ENCODE data around the gene ZC3H13. TPM values are rescaled to one million over a fixed set of nuclear protein-coding genes. Genes with fewer than 3 reads are reported as not detected.

The ZC3H13 gene
- total and polyA plus RNA-seq, 2 of the 4 experiments (the other 2 are of a cell fraction), result 7.7 to 10.8 TPM

DNA sequence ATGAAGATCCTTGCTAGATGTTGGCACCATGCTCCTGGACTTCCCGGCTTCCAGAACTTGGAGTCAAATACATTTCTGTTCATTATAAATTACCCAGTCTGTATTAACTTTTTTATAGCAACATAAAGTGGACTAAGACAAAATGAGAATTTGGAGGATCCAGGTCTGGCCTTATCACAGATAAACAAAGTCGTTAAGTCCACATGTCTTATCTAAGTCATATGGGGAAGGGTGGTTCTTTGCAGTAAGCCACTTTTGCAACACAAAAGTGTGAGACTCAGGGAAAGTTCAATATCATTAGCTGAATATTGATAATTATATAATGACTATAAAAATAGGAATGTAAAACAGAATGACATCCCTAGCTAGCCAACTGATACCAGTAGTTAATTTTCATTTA, 109.4 kb downstream of the ZC3H13 start:
- no CpG with 5 or more reads among the region's 2 CpGs for WGBS, 2 experiments (ENCODE audit: extremely low coverage in 2 of 2, insufficient read length in 1 of 2)
- DNase-seq (no peak), ATAC-seq (ENCODE audit: low read depth) (no peak)
- Histone ChIP-seq H2BK5ac (ENCODE audit: low read depth, low read length, poor library complexity, severe bottlenecking) (no peak overlapping the region), H3K14ac (replicated peaks; ENCODE audit: low read depth, low read length) (no peak overlapping the region), H2AFZ (replicated peaks; ENCODE audit: low read length, poor library complexity) (no peak overlapping the region), H3K27ac (ENCODE audit: insufficient read depth, low read length) (no peak overlapping the region), H2AK9ac (replicated peaks; ENCODE audit: low read depth, low read length, poor library complexity) (no peak overlapping the region), H3K4me1 (ENCODE audit: control insufficient read depth, insufficient read depth, low read length) (no peaks in the 10 kb centered on the region), H2AK5ac (ENCODE audit: low read depth, low read length) (no peak overlapping the region), H4K20me1 (ENCODE audit: insufficient read depth, low read length) (no peaks in the 10 kb centered on the region), H2BK20ac (ENCODE audit: low read depth, low read length) (no peak overlapping the region), H3K9me1 (ENCODE audit: insufficient read depth, low read length) (no peaks in the 10 kb centered on the region), H3K79me1 (ENCODE audit: low read depth in 1 of 2, low read length in 2 of 2) (no peaks in the 10 kb centered on the region), H2BK15ac (ENCODE audit: low read depth, low read length) (no peak overlapping the region), H3K23ac (ENCODE audit: low read depth, low read length) (no peak overlapping the region), H3K27me3 (ENCODE audit: control insufficient read depth, insufficient read depth, low read length) (peaks cover 17% of the 10 kb centered on the region), H3K9ac (ENCODE audit: low read depth, low read length) (no peak overlapping the region), H2BK120ac (ENCODE audit: low read depth, low read length) (no peak overlapping the region), H3K18ac (ENCODE audit: low read depth, low read length) (no peak overlapping the region), H4K5ac (ENCODE audit: low read depth, low read length) (no peak overlapping the region), H3K4me3 (ENCODE audit: insufficient read depth, low read depth, low read length) (no peak overlapping the region), H4K8ac (ENCODE audit: low read depth in 2 of 2, low read length in 2 of 2) (no peak overlapping the region), H3K56ac (ENCODE audit: extremely low read depth, insufficient read depth, low read length) (no peak overlapping the region), H3K4ac (ENCODE audit: low read depth, low read length) (no peak overlapping the region), H3K36me3 (ENCODE audit: control insufficient read depth, insufficient read depth, low read length) (no peaks in the 10 kb centered on the region), H3K4me2 (ENCODE audit: low read depth, low read length) (no peak overlapping the region), H4K91ac (ENCODE audit: insufficient read depth, low read depth, low read length) (no peak overlapping the region), H3K9me3 (ENCODE audit: control insufficient read depth, insufficient read depth, low read length) (no peaks in the 10 kb centered on the region)
- ChIA-PET CTCF (interaction anchor here (1.1 kb wide), 1 partner anchor 10 kb away, joined by 4 read pairs; no protein-coding TSS in a partner anchor), POLR2A (ENCODE audit: unreplicated experiment) (no interaction called here)
- in situ Hi-C loops (cut with MboI; ENCODE audit: low sequenced_read_pairs), result no loop called here
- TF ChIP-seq FOS (IDR thresholded peaks at IDR 0.05; ENCODE audit: low read depth, low read length) (no peak), NFE2L2 (IDR thresholded peaks at IDR 0.05; ENCODE audit: low read depth, low read length) (no peak), ELK1 (IDR thresholded peaks at IDR 0.05; ENCODE audit: borderline replicate concordance, low read depth, low read length) (no peak), POLR2A (IDR thresholded peaks at IDR 0.05; ENCODE audit: low read depth, low read length) (no peak), MXI1 (IDR thresholded peaks at IDR 0.05; ENCODE audit: borderline replicate concordance, low read depth, low read length) (no peak), CHD1 (IDR thresholded peaks at IDR 0.05; ENCODE audit: low read depth, low read length) (no peak), RAD21 (IDR thresholded peaks at IDR 0.05; ENCODE audit: low read length) (no peak), CTCF (conservative IDR thresholded peaks at IDR 0.05; ENCODE audit: low read depth, low read length) (no peak), RFX5 (IDR thresholded peaks at IDR 0.05; ENCODE audit: low read depth, low read length) (no peak), MAZ (IDR thresholded peaks at IDR 0.05; ENCODE audit: borderline replicate concordance, low read depth, low read length) (no peak), SMC3 (IDR thresholded peaks at IDR 0.05; ENCODE audit: low read depth, low read length) (no peak)
- TF ChIP-seq, protein P1, sequence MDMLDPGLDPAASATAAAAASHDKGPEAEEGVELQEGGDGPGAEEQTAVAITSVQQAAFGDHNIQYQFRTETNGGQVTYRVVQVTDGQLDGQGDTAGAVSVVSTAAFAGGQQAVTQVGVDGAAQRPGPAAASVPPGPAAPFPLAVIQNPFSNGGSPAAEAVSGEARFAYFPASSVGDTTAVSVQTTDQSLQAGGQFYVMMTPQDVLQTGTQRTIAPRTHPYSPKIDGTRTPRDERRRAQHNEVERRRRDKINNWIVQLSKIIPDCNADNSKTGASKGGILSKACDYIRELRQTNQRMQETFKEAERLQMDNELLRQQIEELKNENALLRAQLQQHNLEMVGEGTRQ (IDR thresholded peaks at IDR 0.05; ENCODE audit: low read depth, low read length), result no peak
- dilution Hi-C loops (cut with HindIII; ENCODE audit: low sequenced_read_pairs, unreplicated experiment), result no loop called here
- BruUV-seq (replicated peaks), result no TSS peak
- intact Hi-C loops (cut with micrococcal nuclease), result no loop called here

All from IMR-90 (cell line).